Liver (tissue), 3 donors: ENCODE results near the gene OTOGL.

Experiments
- CTCF ChIP-seq: fragments of 150-350 bp; IDR thresholded peaks from 2 replicates; pipeline ENCODE4 v1.5.1; 2017; ENCODE audit warnings: improper control_type of control experiment, low read depth, low read length; ENCODE audit not compliant: missing input control
- FOXA1 ChIP-seq: IDR thresholded peaks from 2 replicates; pipeline ENCODE4 v1.6.1; 2016; ENCODE audit warnings: antibody characterized with exemption
- JUND ChIP-seq, 2 donors: IDR thresholded peaks; 2 replicates each; pipeline ENCODE4 v1.6.1; 2016; ENCODE audit warnings: antibody characterized with exemption in 2 of 2
- MAX ChIP-seq: IDR thresholded peaks from 2 replicates; pipeline ENCODE4 v1.6.1; 2016; ENCODE audit warnings: antibody characterized with exemption
- REST ChIP-seq: IDR thresholded peaks from 2 replicates; pipeline ENCODE4 v1.6.1; 2016; ENCODE audit warnings: antibody characterized with exemption, mild to moderate bottlenecking
- donor health status: healthy.
- donor health status: healthy.

GRCh38 chr12:80195074-80195726 is 95.9 kb downstream of the OTOGL start:
- TF ChIP-seq CTCF (peak; percentile 47), REST (no peak), JUND (IDR thresholded peaks at IDR 0.05) (no peak), FOXA1 (no peak), MAX (no peak)
